Tibial nerve (tissue), 4 donors: Measurements from ENCODE around the gene STARD10.

Source experiments
- EP300 ChIP-seq, 2 donors: sonication (generic); formaldehyde crosslinking; IDR thresholded peaks; one replicate each; pipeline ENCODE4 v1.6.1; 2017; ENCODE audit warnings: antibody characterized with exemption in 2 of 2, mild to moderate bottlenecking in 1 of 2
- TF ChIP-seq, protein P1 (sequence below), 5 experiments: fragments of 200-600 bp in 3 of 5; fragments of 450-650 bp in 2 of 5; sonication (generic) in 3 of 5; IDR thresholded peaks; one replicate each; pipeline ENCODE4 v1.5.1; 2016 to 2019; ENCODE audit warnings: antibody characterized with exemption in 5 of 5, mild to moderate bottlenecking in 3 of 5, moderate library complexity in 2 of 5

DNA sequence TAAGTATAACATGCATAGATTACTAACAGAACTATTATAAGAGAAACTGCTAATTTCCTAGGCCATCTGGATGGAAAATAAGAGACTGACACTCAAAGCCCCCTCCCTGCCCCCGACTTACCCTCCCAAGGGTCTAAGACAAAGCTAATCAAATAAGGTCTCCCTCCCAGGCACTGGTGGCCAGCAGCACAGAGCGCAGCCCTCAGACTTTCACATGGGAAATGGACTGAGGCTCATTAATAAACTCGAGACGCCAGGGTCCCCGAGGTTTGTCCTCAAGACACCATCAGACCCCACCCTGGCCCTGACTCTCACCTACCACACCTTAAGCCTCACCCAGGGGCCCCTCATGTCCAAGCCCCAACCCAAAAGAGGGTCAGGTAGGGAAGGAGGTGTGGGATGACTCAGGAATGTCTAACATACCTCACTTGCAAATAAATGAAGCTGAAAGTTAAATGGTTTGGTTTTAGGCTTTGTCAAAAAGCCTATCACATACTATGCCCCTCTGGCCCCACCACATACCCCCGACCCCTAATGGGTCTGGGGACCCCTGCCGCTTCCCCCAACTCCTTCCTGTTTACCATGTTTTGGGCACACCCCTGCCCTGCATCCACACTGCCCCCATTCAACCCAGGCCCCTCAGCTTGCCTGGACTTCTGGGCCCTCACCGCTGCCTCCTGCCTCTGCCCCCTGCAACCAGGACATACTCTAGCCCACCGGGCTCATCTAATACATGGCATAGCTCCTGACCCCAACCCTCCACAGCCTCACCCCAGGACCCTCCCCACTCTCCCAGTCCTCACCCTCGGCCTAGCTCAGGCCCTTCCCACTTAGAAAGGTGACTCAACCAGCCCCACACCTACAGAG, 53.1 kb downstream of the STARD10 start:
- TF ChIP-seq, protein P1, sequence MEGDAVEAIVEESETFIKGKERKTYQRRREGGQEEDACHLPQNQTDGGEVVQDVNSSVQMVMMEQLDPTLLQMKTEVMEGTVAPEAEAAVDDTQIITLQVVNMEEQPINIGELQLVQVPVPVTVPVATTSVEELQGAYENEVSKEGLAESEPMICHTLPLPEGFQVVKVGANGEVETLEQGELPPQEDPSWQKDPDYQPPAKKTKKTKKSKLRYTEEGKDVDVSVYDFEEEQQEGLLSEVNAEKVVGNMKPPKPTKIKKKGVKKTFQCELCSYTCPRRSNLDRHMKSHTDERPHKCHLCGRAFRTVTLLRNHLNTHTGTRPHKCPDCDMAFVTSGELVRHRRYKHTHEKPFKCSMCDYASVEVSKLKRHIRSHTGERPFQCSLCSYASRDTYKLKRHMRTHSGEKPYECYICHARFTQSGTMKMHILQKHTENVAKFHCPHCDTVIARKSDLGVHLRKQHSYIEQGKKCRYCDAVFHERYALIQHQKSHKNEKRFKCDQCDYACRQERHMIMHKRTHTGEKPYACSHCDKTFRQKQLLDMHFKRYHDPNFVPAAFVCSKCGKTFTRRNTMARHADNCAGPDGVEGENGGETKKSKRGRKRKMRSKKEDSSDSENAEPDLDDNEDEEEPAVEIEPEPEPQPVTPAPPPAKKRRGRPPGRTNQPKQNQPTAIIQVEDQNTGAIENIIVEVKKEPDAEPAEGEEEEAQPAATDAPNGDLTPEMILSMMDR (IDR thresholded peaks at IDR 0.05), result no peak
- no peak for TF ChIP-seq EP300 (IDR thresholded peaks at IDR 0.05)
